NCI-H187 treated with DMSO at 0.1 percent for 48 hours (cell line): Measurements from ENCODE around the gene ADSS1.

Source experiments
- DNase-seq: peaks from one replicate; lab custom pipeline; 2025; lab: John Stamatoyannopoulos, UW

The ADSS1 gene

DNA sequence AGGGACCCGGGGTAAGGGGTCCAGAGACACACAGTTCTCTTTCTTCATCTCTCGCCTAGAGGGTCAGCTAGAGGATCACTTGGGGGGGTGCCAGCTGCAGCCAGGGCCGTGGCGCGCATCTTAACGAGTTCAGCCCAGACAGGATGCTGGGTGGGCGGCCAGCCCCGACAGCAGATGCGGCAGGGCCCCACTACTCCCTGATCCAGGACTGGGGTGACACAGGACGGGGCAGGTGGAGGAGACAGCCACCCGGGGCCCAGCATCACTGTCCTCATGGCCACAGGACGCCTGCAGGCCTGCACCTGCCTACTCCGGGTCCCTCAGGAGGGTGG lies 58.7 kb downstream of the ADSS1 start:
- DNase-seq, result no peak

DNA sequence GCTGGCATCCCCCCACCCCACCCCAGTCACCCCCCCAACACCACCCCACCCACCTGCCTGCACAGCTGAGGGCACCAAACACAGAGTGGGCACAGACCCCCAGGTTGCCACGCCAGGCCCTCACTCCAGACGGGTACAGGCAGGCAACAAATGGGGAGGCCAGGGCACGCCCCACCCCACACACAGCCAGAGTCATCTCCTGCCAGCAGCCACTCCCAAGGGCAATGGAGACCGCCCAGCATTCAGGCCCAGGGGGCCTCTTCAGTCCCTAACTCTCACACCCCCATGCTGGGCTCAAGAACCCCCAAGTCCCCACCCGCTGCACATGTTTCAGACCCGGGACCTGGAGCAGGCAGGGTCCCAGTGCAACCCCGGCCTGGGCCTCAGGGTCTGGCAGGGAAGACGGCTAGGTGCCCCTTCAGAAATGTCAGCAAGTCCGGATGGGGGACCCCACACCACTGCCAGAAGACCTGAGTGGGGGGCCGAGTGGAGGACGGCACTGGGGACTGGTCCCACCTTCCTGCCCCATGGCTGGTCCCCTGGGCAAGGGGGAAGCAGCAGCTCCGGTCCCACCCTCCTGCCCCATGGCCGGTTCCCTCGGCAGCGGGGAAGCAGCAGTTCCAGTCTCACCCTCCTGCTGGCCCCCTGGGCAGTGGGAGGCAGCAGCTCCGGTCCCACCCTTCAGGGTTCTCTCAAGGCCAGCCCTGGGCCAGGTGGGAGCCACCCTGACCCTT lies 59.6 kb downstream of the ADSS1 start:
- DNase-seq, result no peak

DNA sequence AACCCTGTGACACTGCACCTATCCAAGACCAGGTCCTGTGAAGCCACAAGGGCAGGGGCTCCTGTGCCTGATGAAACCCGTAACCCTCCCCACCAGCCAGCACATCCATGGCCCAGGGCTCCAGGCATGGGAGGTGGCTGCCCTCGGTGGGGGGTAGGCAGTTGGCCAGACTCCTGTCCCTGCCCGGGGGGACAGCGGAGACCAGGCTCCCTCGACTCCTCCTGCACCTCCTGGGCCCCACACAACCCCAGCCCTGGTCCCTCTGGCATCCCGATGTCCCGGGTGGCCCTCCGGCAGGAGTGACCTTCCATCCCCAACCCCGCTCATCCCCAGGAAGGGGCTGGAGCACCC lies 60.2 kb downstream of the ADSS1 start:
- DNase-seq, result no peak

DNA sequence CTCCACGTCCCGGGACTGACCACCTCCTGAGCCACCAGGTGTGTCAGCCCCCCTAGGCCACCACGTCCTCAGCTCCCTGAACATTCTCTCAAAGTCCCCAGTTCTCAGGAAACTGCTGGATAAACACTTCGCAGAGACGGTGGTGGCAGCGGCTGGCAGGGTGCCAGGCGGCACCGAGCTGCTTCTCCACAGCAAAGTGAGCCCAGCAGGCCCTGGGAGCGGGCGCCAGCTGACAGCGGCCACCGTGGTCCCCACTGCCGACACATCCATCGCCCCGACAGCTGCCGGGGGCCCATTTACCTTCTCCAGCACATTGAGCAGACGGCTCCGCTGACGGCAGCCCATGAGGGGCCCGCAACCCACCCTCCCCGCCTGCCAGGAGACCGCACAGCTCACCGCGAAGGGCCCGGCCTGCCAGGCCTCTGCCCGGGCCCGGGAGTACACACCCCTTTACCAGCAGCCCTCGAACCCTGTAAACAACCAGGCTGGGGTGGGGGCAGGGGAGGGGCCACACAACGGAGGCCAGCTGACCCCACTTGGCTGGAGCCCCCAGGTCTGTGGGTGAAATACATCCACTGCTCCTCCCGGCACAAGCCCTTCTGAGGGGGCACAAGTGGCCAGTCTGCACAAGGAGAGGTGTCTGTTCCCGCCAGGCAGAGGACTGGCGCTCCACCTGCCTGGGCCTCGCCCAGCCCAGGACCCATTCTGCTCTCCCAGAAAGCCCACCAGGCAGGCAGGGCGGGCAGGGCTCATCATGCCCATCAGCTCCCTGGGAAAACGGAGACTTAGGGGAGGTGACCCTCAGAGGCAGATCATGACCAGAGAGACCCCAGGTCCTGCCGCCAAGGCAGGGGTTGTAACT lies 61.0 kb downstream of the ADSS1 start:
- DNase-seq, result no peak

DNA sequence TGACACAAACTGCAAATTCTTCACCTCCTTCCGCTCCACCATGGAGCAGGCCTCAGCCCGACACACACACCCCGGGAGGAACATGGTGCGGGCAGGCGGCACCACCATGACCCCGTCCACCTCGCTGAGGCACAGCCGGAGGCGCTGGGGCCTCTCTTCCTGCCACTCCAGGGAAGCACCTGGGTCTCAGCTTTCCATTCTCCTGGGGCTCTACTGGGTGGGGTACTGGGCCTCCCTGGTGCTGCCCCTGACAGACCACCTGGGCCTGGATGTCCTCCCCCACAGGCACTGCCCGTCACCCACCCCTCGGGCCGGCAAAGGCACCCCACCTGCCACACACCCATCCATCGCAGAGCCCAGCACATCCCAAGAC lies 61.7 kb downstream of the ADSS1 start:
- no peak for DNase-seq

DNA sequence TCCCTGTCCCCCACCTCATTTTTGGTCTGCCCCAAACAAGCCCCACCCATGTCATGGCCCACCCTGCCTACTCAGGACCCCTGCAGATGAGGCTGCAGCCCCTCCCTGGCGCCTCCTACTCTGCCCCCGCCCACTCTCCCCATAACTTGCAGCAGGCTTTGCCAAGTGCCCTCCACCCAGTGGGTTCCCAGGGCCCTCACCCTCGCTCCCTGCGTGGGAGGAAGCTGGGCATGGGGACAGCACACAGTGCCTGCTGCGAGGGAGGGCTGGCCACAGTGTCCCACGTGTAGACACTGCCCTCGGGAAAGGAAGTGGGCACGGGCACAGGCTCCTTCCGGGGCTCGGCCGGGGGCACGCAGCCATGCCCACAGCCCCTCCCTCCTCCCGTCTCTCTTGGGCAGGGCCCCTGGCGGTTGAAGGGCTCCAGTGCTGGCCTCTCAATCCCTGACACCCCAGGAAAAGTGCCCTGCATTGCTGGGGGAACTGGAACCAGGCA lies 62.1 kb downstream of the ADSS1 start:
- no peak for DNase-seq

DNA sequence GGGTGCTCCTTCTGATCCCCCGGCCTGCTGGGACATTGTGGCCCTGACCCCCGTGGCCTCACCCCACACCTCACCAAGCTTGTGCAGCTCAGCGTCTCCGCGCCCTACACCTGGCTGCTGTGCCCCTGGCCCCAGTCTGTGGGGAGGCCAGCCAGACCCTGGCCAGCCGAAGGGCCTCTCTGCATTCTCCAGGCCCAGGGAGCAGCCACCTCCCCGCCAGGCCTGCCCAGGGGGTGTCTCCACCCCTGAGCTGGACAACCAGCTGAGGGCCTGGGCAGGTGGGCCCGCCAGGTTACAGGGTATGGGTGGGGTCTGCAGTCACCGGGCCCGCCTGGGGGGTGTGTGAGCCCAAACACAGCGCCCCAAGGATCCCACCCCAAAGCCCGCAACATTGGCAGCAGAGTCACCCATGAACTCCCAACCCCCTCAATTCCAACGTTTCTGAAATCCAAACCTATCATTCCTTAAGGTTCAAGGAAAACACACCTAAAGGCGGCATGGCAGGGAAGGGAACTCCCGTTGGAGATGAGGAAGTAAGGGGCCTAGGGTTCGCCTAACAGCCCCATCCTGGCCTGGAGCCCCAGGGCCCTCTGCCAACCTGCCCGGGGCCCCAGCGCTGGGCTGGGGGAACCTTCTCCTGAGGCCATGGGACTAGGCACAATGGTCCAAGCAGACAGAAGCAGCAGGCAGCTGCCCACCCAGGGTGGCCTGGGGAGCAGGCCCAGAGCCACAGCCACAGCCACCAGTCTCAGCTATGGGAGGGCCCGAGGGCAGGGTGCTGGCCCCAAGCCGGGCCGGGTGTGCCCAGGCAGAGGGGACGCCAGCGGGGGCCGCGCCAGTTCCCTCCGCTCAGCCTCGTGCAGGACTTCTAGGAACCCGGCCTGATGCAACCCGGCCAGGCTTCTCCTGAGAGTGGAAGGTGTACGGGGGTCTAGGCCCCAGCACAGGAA lies 63.0 kb downstream of the ADSS1 start:
- DNase-seq, result no peak

DNA sequence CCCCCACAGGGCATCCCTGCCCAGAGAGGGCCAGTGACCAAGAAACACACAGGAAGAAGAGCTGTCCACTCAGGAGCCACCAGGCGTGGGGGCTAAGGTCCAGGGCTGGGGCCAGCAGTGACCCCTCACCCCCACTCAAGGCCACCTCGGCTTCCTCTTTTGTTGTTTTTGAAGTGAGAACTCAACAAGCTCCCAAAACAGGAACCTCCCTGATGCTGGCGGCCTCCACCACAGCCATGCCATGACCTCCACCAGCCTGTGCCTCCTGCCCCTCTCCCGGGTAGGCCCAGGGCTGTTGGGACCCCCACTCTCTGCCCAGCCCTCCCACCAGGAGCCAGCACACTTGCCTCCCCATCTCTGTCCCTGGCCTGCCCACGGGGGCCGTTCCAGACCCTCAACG lies 63.7 kb downstream of the ADSS1 start:
- DNase-seq, result no peak

DNA sequence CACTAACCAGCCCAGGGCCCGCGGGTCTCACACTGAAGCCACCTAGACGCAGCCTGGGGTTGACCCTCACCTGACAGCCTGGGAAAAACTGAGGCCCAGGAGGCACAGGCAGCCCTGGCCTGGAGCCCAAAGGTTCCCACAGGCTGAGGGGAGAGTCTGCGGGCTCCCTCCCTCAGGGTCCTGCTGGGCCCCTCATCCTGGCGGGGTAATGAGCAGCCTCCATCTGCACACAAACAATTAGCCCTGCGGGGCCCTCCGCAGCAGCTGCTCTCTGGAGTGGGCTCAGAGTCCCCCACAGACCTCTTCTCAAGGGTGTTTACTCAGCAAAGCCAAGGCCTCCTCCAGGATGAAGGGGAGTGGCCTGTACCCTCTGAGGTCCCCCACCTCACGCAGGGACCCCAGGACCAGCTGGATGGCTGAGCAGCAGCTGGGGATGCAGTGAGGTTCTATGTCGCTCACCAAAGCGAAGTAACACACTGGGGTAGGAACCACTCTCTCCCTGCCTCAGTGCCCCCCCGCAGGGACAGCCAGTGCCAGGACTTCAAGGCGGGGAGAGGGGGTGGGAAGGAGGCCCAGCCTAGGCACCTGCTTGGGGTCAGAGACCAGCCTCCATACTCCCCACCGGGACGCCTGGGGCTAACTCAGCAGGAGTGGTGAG lies 64.3 kb downstream of the ADSS1 start:
- DNase-seq, result no peak

DNA sequence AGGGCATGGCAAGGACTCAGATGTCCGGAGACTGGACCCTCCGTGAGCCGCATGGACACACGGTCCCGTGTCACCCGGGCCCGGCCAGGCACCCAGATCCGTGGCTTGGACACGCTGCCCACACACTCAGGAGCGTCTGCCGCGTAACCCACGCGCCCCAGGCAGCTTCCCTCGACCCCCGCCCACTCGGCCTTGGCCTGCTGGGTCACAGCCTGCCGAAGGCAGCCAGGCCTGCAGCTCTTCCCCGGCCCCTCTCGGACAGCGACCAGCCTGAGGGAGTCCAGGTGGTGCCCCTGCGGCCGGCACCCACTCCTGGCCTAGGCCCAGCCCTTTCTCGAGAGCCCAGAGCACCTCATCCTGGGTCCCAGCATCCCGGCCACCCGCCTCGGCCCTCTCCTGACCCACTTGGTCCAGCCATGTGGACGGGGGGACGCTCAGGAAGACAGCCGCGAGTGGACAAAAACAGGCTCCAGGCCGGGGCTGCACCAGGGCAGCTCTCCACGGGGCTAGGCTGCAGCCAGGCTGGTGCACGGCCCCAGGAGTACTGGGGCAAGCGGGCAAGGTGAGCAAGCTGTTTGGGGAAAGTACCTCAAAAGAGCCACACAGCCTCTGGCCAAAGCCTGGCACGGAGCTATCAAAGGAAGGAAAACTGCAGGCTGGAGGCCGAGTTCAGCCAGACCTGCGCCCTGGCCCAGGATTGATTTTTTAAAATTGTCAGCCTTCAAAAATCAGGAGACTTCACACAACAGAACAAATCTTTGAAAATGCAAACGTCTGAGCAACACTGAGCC lies 65.0 kb downstream of the ADSS1 start:
- no peak for DNase-seq

DNA sequence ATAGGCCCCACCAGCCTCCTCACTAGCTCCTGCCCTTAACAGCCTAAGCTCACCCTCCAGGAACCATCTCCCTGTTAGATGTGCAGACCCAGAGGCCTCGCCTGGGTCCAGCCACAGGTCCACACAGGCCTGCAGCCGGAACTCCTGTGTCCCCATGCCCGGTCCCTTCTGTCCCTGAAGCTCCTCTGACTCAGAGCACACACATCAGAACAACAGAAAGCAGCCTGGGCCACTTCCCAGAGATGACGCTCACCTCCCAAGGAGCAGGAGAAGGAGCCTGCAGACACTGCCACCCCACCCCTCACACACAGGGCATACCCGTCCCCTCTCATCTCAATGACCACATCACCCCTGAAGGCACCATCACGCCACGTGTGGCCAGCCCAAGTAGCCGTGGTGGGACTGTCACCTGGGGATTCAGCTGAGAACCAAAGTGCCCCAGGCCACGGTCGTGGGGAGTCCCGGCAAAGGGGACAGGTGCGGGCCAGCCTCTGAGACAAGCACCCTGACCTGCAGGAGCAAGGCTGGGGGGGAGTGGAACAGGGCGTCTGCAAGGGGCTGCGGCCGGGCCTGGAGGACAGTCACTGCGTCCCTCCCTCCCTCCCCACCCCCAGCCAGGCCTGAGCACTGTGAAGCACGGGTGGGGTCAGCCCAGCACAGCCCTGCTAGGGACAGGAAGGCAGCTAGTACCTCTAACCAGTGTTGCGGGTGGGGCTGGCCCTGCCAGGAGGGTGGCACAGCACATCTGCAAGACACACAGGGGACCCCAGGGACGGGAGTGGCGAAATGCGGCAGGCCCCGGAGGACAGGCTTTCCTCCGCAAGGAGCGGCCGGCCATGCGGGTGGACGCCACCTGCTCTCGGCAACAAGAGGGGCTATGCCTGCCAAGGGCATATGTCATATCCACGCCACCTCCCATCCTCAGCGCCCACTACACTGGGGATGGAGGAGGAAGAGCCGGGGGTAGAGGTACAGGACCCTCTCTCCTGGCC lies 66.0 kb downstream of the ADSS1 start:
- DNase-seq, result no peak

DNA sequence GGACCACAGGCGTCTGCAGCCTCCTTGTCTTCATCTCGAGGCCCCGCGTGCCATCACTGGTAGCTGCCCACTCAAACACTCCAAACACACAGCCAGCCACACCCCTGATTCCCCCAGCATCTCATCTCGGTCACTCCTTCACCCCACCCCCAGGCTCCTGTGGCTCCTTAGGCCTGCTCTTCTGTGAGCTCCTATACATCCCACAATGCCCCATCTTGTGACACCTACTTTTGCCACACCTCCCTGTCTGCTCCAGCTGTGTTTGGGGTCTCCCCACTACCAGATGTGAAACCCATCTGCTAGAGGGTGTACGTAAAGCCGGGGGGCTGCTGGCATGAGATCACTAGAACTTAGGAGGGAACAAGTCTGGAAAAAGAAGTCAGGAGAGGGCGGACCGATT lies 67.4 kb downstream of the ADSS1 start:
- no peak for DNase-seq

DNA sequence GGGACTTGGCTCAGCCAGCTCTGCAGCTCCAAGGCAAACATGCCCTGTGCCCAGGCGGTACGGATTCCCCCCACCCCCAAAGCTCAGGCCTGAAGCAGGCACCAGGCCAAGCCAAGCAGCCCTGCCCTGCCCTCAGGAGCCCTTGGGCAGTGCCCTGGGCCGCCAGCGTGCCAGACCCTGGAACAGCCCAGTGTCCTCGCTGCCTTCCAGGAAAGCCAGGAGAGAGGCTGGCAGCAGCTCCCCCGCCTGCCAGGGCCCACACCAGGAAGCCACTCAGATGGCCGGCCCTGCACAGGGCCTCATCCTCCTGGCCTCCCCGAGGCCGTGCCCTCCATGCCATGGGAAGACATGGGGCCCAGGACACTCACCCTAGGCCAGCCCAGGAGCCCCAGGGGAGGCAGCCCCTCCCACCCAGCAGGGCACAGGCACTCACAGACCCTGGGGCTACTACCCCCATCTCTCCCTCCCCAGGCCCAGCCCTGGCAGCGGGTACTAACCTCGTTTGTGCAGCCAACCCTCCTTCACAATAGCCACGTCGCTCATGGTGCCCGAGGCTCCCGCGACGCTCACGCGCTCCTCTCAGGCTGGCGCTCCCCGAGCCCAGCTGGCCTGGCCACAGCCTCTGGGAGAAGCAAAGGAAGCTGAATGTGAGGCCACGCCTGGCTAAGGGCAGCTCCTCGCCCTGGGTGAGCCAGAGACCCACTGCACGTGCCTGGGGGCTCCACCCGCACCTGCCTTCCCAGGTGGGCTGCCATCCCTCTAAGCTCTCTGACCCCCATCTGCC lies 68.3 kb downstream of the ADSS1 start:
- DNase-seq, result no peak

DNA sequence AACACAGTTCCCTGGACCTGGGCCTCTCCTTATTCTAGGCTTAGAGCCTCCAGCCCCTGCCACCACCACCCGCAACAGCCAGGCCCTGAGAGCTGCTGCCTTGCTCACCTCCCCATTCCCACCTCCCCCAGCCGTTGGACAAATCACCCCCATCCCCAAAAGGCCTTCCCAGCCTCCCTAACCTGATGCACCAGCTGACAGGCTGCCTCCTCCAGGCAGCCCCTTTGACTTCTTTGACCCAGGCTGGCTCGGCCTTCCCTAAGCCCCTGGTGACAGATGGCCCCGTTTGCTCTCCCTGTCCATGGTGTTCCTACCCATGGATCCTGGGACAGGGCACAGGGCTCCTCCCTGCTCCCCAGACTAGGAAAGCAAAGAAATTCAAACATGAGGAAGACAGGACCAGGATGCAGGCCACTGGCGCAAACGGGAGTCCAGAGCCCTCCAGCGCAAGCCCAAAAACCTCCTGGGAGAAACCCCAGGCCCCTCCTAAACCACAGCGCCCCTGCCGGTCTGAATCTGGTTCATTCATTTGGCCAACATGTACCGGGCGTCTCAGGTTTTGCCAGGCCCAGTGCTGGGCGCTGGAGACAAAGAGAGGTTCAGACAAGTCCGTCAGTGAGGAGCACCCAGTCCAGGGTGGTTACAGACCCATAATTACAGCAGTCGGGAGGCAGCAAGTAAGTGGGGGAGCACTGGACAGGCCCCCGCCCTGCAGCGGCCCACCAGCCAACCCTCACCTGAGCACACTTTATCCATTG lies 69.1 kb downstream of the ADSS1 start:
- no peak for DNase-seq

DNA sequence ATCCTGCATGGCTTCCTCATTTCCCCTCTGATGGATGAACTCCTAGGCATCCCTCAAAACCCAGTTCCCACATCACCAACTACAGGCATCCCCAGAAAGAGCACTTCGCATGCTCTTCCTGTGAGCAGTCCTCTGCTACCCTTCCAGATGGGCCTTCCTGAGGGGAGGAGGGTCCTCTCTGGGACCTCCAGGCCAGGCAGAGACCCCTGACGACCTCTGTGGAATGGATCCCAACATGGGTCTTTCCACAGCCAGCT lies 69.6 kb downstream of the ADSS1 start:
- DNase-seq, result no peak

DNA sequence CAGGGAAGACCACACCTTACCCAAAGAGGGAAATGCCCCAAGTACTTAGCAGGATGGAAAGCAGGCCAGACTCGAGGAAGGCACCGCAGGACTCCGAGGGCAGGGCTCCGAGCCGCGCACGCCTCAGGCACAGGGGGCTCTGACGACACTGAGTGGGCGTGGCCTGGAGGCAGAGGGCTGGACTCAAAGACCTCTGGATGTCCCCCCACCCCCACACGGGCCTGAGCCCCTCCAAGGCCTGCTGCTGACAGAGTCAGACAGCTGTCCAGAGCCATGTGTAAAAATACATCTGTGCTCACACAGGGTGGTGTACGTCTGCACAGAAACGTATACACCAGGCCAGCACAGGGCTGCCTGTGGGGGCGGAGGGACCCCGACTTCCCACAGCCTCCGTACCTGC lies 70.1 kb downstream of the ADSS1 start:
- no peak for DNase-seq

DNA sequence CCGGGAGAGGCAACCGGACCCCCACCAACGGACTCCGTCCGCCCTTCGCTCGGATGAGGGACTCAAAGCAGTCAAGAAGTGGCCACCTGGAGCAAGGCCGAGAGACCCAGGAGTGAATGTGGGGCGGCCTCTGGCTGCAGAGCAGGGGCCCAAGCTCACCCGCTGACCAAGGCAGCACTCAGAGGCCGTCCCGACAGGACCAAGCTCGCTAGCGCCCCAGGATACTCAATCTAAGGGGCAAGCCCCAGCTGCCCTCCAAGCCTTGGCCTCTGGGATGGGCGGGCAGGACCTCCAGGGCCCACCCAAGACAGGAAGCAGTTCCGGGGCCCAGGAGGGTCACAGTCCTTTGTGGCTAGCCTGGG lies 70.6 kb downstream of the ADSS1 start:
- DNase-seq, result no peak

DNA sequence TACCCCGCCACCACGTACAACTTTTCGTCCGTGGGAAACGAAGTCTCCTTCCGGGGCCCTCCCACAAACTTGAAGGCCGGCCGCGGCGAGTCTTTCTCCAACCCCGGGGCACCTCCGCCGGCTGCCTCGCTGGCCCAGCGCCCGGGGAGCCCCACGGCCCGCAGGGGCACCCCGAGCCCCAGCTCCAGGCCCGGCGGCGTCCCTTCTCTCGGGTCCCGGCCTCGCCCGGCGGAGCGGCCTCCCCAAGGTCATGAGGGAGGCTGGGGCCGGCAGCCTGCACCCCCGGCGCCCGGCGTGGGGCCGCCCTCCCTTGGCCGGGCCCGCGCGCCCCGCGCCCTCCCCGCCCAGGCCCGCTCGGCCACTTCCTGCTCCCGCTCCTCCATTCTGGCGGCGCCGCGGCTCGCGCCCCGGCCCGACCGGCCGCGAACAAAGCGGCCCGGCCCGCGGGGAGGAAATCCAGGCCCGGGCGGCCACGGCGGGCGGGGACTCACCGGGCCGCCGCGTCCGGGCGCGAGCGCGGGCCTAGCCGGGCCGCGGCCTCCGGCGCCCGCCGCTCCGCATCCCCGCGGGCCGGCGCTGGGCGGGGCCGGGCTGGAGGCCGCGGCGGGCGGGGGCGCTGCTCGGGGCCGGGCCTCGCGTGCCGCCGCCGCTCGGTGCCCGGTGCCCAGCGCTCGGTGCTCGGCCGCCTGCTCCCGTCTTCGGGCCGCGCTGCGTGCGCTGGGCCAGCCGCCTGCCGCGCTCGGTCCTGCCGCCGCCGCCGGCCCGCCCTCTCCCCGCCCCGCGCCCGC lies 71.2 kb downstream of the ADSS1 start, which contains the start of gene AKT1:
Gene AKT1, minus strand, starts transcription at position 756 of the 788 bp plus-strand sequence. CDS start 3,105 bp downstream, outside the sequence.
- DNase-seq, result no peak
